Stimulated activated CD4-positive, alpha-beta T cell treated with anti-CD3 and anti-CD28 coated beads, TNF-alpha, amount 100 ng/mL, for 48 hours (primary cell): Measurements from ENCODE around the gene ZNF300.
A peak's percentile ranks its signal among the peaks of the same experiment; 100 is the strongest.
"Not testable (repeated sequence)": the region's sequence is repeated elsewhere in the genome, so short reads cannot be mapped to it uniquely, and the experiment has no call there.

Experiments
- DNase-seq, 3 donors: peaks; one replicate each; pipeline ENCODE4 v3.0.0-alpha.2; 2020; ENCODE audit warnings: low read depth in 3 of 3

Gene ZNF300

DNA sequence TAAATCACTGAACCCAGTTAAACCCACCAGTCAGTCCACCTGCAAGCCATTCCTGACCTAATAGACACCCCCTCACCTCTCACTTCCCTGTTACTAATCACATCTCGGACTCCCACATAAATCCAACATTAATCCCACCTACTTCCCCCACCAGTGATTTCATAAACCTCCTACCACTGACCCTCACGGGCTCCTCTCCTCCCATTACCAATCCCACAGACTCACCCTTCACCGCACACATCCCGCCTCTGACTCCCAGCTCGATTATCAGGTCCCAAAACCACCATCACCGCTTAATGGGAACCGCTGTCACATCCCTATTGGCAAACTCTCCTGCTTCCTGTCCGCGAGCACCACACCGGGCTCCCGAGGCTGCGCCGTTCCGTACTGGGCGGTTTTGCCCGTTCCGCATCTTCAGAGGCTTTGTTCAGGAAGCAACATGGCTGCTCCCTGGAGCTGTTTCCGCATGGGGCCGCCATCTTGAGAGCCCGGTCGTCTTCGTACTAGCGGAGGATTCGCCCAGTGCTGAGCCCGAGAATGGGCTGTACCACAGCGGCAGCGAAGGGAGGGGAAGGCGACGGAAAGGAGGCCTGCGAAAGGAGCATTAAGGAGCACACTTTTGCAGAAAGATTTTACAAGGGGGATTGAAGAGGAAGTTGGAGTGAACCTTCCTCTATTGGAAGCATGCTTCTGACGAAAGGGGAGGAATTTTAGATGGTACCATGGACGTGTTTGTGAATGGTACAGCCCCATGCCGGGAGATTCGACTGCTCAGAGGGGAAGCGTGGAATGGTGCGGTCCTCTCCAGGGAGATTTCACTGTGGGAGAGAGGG, at the start of gene ZNF300:
TSS of gene ZNF300 (minus strand) at position 502 of the 833 bp plus-strand sequence. CDS start 1,825 bp downstream, outside the sequence.
- peak in 2 of 3 donors; percentile 33 to 37 for DNase-seq

DNA sequence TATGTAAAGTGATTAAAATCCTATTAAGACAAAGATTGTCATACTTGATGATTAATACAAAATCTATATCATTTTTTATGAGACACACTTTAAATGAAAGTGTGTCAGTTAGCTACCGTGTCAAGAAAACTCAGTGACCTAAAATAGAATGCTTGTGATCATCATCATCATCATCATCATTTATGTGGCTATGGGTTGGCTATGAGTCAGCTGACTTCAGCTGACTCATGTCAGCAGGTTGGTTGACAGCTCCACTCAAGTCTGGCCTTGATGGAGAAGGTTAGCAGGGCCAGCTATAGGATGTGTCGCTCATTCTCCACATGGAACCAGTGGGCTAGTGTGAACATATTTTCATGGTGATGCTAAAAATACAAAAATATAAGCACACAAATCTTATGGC, 43.8 kb upstream of the ZNF300 start:
- DNase-seq: no peak

DNA sequence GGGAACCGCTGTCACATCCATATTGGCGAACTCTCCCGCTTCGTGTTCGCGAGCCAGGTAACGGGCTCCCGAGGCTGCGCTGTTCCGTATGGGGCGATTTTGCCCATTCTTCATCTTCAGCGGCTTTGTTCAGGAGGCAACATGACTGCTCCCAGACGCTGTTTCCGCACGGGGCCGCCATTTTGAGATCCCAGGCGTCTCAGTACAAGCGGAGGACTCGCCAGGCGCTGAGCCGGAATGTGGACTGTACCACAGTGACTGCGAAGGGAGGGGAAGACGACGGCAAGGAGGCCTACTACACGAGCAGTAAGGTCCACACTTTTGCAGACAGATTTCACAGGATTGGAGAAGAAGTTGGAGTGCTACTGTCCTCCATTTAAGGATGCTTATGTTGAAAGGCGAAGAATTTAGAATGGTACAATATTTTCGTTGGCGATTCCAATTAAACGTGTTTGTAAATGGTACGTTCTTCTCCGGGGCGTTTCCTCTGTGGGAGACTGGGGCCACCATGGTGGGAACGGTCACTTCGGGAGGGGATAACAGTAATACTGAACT, 41.6 kb upstream of the ZNF300 start:
- no peak for DNase-seq

DNA sequence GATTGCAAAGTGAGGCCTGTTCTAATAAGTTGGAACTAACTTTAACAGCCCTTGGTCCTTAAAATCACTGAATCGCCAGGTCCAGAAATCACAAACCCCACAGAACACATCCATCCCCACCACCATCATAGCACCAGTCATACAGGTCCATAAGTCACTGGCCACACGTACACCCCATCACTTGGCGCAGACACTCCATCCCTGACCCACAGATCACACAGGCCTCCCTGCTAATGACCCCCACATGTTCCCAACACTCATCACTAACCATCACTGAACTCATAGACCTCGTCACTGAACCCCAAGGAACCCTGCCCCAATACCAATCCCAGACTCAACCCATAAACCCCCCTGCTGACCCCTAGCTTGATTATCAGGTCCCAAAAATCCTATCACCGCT, 41.2 kb upstream of the ZNF300 start:
- DNase-seq: no peak

DNA sequence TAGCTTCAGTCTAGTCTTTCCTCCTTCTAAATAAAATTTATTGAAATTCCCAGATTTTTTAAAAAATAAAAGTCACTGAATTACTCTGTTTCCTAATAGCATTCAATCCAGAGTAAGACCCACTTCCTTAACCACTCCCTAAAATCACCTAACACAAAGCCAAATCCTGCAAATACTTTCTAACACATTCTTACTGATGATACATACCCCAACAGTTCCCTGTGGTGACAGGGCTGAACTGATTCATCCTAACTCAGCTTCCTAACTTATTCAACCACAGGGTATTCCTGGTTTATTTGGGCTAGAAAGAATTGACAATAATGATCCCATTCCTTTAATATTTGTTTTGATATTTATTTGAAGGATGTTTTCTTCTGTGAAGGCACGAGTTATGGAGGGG, 40.7 kb upstream of the ZNF300 start:
- DNase-seq: no peak

DNA sequence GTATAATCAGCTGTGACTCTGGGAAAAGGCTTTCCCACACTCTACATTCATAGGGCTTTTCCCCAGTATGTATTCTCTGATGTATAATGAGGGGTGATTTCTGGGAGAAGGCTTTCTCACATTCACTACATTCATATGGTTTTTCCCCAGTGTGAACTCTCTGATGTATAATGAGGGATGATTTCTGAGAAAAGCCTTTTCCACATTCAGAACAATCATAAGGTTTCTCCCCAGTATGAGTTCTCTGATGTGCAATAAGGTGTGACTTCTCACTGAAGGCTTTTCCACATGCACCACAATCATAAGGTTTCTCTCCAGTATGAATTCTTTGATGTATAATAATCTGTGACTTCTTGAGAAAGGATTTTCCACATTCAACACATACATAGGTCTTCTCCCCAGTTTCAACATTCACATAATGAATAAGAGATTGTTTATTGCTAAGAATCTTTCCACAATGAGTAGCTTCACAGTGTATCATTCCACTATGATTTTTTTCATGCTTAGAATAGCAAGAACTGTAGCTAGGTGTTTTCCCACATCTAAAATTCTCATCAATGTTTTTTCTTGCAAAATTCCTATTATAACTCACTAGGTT, 26.7 kb upstream of the ZNF300 start:
- DNase-seq: no peak

DNA sequence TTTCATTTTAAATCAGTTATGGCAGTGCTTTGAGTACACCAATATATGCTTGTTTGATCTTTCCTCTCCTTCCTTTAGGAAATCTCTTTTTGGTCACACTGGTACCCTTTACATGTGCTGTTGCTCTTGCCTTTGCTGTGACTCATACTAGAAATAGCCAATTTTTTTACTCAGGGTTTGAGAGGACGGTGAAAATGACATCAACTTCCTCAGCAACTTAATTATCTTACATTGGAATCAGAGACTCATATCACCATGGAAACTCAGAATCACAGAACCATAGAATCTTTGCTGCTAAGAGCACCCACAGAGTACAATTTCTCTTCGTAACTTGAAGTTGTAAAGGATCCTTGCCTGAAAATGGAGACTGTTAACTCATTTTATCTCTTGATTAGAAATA, 13.8 kb upstream of the ZNF300 start:
- no peak for DNase-seq

DNA sequence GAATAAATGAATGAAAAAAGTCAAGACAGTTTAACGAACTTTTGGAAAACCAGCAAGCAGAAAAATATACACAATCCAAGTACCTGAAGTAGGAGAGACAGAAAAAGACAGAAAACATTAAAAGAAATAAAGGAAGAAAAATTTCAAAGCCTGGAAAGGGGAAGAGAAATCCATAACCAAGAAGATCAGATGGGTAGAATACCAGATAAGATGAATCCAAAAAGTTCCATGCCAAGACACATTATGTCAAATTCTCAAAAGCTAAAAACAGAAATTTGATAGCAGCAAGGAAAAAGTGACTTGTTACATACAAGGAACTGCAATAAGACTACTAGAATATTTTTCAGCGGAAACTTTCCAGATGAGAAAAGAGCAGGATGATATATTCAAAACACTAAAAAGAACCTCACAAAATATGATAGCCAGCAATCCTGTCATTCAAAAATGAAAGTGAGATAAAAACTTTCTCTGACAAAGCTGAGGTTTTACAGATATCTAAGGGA, 7.6 kb upstream of the ZNF300 start:
- DNase-seq: no peak

DNA sequence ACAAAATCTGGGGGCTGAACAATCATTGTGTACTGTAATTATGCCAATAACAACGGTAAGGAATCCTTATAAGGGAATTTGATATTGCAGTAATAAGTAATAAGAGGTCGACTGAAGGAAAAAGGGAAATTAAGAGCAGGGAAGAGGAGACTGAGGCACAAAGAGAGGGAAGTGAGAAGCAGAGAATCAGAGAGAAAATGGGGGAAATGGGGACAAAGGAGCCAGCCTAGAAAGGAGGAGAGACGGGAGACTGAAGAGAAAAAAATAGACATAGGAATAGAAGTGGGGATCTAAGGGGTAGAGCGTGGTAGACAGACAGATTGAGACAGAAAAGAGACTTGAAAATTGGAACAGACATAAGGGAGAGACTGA, 518 bp upstream of the ZNF300 start:
- DNase-seq: no peak

DNA sequence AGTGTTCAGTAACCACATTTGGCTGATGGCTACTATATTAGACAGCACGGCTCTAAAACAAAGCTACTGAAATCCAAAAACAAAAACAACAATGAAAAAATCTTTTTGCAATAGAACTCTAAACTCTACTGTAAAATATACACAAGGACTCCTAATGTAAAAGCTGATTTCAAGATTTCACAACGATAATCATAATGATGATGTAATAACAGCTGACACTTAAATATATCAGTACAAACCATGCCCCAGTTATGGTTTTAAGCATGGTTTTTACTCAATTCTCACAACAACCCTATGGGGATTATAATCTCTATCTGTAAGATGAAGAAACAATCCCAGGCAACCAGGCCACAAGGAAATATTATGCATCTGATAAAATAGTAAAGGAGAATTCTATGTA, 3.3 kb downstream of the ZNF300 start:
- DNase-seq: no peak

DNA sequence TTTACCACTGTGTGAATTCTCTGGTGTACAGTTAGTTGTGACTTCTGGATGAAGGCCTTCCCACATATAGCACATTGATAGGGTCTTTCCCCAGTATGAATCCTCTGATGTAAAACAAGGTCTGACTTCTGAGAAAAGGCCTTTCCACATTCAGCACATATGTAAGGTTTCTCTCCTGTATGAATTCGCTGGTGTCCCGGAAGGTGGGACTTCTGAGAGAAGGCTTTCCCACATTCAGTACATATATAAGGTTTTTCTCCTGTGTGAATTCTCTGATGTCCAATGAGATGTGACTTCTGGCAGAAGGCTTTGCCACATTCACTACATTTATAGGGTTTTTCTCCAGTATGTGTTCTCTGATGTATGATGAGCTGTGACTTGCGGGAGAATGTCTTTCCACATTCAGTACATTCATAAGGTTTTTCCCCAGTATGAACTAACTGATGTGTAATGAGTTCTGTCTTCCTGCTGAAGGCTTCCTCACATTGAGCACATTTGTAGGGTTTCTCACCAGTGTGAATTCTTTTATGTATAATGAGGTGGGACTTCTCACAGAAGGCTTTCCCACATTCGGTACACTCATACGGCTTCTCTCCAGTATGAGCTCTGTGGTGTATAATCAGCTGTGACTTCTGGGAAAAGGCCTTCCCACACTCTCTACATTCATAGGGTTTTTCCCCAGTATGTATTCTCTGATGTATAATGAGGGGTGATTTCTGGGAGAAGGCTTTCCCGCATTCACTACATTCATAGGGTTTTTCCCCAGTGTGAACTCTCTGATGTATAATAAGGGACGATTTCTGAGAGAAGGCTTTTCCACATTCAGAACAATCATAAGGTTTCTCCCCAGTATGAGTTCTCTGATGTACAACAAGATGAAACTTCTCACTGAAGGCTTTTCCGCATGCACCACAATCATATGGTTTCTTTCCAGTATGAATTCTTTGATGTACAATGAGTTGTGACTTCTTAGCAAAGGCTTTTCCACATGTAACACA, 9.1 kb downstream of the ZNF300 start:
- no peak for DNase-seq

DNA sequence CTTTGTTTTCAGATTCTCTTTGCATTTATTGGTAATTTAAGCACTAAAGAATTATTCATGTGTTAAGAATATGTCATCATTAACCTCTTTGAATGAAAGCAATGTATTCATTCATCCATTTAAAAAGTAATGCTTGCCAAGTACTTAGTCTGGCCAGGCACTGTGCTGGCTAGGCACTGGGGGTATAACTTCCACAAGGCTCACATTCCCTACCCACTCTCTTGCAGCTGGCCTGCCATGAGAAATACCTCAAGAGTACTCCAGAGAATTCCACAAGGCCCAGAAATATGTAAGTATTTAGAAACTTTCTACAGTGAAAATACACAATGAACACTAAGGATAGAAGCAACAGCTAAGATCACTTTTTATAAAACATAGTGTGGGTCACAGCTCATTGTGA, 25.4 kb downstream of the ZNF300 start:
- DNase-seq: no peak

DNA sequence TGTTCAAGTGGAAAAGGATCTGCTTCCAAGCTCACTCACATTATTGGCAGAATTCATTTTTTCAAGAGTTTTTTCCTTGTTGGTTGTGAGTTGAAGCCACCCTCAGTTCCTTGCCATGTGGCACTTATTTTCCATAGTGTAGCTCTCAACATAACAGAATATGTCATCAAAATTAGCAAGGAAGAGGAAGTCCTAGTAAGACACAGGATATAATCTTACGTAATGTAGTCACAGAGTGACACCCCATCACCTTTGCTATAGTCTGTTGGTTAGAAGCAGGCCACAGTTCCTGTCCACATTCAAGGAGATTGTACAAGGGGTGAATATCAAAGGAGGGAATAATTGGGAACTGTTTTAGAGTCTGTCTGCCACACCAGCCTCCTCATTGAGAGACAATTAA, 42.7 kb downstream of the ZNF300 start:
- DNase-seq: no peak

DNA sequence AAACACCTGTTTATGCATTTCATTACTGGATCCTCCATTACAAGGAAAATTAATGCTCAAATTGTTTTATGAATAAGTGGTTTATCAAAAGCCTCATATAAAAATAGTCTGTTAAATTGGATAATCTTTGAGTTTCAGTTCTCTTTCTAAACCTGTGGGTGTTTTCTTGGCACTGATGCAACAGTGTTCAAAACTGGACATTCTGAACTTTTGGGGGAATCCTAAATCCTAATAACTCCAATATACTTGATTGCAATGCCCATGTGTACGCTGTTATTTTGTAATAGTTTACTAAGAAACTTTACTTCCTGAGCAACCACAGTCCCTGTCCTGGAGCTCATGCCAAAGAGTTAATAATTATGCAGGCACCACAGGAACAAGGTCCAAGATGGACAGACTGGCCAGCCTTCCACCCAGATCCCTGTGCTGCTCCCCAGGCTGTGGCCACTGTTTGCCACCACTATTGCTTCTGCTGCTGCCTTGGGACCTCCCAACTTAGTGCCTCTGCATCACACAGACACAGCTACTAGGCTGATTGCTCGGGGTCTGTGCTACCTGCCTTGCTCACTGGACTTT, 44.4 kb downstream of the ZNF300 start:
- no peak for DNase-seq

DNA sequence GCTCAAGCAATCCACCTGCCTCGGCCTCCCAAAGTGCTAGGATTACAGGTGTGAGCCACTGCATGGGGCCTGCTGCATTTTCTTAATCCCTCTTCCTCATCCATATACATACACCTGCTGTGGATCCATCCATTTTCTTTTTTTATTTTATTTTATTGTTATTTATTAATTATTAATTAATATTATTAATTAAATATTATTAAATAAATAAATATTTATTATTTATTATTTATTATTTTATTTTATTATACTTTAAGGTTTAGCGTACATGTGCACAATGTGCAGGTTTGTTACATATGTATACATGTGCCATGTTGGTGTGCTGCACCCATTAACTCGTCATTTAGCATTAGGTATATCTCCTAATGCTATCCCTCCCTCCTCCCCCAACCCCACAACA, 48.1 kb downstream of the ZNF300 start:
- not testable (repeated sequence) for DNase-seq

DNA sequence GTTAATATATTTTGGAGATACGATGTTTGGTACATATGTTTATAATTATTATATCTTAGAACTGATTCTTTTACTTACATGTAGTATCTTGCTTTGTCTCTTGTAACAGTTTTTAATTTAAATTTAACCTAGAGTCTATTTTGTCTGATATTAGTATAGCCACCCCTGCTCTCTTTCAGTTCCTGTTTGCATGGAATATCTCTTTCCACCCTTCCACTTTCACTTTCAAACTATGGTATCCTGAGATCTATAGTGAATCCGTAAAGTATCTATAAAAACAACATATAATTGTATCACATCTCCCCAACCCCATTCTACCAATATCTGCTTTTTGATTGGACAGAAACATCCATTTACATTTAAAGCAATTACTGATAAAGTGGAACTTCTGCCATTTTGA, 51.2 kb downstream of the ZNF300 start:
- DNase-seq: no peak

DNA sequence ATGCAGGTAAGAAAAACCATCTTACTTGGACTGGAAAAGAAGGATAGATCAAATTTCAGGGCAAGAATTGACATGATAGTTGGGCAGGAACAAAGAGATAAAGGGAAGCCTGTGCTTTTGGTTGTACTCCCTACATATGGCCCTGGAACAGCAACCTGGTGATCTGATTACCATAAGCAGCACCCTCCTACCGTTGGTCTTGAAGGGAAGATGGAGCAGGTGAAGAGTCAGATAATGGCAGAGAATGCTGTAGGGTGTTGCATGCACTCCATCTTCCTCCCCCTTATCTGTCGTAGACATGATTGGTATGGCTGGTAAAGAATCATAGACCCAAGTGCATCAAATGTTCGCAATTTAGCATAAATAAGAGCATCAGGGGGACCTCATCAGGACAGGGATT, 53.7 kb downstream of the ZNF300 start:
- DNase-seq: no peak

DNA sequence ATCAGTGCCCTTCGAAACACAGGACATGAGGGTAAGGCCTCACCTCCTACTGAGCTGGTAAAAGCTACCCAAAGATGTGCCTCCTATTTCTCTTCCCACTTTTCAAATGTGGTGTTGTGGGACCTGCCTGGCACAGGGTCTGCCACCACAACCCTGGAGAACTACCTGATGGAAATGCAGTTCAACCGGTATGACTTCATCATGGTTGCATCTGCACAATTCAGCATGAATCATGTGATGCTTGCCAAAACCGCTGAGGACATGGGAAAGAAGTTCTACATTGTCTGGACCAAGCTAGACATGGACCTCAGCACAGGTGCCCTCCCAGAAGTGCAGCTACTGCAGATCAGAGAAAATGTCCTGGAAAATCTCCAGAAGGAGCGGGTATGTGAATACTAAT, 56.5 kb downstream of the ZNF300 start:
- no peak for DNase-seq

DNA sequence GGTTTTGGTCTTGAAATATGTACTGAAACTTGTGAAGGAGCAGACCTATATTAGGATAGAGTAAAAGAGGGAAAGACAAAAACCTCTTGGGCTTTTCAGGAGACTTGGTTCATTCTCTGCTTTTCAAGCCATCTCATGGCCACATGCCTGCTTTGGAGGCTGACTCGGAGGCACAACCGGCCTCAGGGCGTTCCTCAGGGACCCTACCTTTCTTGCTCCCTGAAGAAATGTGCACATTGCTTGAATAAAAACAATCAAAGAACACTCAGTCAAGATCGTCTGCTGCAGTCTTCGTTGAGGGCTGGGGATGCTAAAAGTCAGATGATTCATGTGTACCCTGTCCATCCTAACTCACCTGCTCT, 57.5 kb downstream of the ZNF300 start:
- no peak for DNase-seq

DNA sequence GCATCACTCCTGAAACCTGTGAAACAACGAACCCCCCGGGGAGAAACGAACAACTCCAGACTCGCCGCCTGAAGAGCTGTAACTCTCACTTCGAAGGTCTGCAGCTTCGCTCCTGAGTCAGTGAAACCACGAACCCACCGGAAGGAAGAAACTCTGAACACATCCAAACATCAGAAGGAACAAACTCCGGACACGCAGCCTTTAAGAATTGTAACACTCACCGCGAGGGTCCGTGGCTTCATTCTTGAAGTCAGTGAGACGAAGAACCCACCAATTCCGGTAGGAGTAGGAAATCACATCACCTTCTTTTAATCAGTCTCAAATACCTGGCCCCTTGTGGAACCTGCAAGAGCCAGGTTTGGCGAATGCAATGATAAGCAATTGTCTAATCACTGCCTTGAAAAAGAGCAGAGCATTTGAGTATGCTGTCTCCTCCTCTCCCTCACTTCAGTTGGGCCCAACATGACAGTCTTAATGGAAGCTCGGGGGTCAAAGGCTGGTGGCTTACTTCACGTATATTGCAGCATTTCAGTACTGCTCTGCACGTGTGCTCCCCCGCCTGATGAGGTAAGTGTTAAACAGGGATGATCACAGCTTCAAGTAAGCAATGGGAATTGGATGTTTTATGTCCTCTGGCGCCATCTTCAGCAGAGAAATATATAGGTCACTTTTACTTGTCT, 58.0 kb downstream of the ZNF300 start:
- DNase-seq: peak; percentile 13 to 50 (median 41)

DNA sequence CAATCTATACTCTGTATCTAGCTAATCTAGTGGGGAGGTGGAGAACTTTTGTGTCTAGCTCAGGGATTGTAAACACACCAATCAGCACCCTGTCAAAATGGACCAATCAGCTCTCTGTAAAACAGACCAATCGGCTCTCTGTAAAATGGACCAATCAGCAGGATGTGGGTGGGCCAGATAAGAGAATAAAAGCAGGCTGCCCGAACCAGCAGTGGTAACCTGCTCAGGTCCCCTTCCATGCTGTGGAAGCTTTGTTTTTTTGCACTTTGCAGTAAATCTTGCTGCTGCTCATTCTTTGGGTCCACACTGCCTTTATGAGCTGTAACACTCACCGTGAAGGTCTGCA, 58.5 kb downstream of the ZNF300 start, which contains the start of gene IRGM:
TSS of gene IRGM (plus strand) at position 214 of the 346 bp plus-strand sequence. CDS start 1,603 bp downstream, outside the sequence.
- peak in 1 of 3 donors; percentile 13 for DNase-seq
